K562 treated with DMSO at 1 percent for 4 hours (cell line): Measurements from ENCODE around the gene RSAD1. TPM values are rescaled to one million over a fixed set of nuclear protein-coding genes. Genes with fewer than 3 reads are reported as not detected.

Experiments
- total RNA-seq: library from RNA; unstranded; fragments of 300-600 nt; gene quantifications from 2 replicates; pipeline ENCODE4 v1.2.3, GENCODE V29; 2022; ENCODE audit not compliant: insufficient read depth

RSAD1 gene
- 18.4 and 21.4 TPM in 2 replicates for total RNA-seq

DNA sequence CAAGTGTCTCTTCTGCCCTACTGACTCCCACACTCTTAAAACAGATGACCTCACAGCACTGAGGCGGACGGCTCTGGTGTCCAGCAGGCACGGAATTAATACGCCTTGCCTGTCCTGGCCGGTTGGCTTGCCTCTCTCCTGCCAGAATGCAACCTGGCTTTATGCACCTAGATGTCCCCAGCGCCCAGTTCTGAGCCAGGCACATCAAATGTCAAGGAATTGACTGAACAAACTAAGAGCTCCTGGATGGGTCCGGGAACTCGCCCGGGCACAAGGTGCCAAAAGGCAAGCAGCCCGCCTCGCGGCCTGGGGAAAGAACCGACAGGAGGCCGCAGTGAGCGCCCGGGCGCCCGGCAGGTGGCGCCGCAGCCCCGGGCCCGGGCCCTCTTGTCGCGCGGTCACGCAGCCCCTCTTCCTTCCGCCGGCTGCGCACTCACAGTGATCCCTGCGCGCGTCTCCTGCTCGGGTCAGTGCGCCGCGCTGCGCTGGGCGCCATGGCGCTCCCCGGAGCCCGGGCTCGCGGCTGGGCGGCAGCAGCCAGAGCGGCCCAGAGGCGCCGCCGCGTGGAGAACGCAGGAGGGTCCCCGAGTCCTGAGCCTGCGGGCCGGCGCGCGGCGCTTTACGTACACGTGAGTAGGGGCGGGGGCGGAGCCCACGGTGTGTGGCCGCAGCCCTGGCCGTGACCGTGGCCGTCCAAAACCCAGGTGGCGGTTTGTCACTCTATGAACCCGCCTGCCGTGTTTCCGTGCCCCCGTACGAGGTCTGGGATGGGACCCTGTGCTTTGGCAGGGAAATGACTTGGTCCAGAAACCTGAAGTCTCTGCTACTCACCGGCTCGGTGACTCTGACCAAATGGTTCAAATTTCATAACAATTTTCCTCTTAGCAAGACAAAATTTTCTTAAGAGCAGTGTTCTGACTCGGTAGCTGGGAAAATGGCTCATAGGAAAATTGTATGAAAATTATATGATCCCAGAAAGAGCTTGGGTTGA is at the start of gene RSAD1:
Gene RSAD1, plus strand, starts transcription at position 470 of the 991 bp plus-strand sequence. Its CDS starts 25 bp downstream, at position 495.

DNA sequence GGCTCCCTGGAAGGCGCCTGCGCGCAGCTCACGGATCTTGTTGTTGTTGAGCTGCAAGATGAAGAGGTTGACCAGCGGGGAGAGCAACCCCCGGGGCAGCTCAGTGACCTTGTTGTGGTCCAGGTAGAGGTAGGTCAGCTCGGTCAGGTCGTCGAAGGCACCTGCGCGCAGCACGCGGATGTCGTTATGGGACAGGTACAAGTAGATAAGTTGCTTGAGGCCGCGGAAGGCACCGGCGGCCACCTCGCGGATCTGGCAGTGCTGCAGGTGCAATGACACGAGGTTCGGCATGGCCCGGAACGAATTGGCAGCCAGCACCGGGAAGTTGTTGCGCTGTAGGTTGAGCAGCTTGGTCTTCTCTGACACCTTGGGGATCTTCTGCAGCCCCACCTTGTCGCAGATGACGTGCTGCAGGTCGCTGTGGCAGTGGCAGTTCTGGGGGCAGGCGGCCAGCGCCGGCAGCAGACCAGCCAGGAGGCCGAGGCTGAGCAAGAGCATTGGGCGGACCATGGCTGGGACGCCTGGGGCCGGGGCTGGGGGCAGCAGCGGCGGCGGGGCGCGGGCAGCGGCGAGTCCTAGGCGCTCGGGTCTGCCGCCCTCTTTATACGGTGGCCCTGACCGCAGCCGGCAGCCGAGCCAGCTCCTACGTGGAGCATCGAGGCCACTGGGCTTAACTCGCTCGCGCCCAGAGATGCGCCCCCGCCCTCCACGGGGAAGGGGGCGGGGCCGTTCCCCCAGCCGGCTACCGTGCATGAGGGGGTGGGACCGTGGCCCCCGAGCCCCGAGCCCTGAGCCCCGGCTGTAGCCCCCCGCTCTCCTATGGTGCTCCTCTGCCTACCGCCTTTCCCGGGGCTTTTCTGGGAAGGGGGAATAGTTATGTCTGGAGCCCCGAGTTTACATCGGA is 10.1 kb upstream of the RSAD1 start, which contains the start of gene CHAD:
Gene CHAD, minus strand, starts transcription at position 577 of the 904 bp plus-strand sequence. Its CDS starts 67 bp downstream, at position 510.

DNA sequence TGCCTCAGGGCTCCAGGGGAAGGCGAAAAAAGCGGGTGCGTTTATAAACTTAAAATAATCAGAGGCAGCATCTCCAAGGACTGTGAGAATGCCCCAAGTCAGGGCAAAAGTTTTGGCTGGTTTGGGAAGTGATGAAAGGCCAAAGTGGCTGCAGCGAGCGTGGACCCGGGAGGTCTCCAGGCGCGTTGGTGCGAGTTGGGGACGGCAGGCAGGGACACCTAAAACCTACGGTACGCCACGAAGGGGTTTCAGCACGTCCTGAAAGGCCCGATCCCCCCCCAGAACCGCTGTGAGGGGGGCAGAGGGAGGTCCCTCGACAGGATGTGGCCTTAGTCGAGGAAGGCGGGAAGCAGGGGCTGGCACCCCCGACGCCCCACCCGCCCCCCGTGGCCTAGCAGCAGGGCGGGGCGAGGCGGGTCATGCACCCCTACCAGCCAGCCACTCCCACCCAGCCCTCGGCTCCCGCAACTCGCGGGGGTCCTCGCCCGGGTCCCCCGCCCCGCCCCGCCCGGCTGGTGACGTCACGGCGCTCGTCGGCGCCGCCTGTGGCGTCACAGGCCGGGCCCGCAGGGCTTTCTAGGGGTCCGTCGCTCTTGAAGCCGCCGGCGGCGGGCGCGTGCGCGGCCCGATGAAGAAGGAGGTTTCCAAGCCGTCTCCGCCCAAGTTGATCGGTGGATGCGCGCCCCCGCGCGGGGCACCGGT is 29.4 kb downstream of the RSAD1 start, which contains the start of gene MYCBPAP:
Gene MYCBPAP, plus strand, starts transcription at position 569 of the 702 bp plus-strand sequence. CDS start 236 bp downstream, outside the sequence.

DNA sequence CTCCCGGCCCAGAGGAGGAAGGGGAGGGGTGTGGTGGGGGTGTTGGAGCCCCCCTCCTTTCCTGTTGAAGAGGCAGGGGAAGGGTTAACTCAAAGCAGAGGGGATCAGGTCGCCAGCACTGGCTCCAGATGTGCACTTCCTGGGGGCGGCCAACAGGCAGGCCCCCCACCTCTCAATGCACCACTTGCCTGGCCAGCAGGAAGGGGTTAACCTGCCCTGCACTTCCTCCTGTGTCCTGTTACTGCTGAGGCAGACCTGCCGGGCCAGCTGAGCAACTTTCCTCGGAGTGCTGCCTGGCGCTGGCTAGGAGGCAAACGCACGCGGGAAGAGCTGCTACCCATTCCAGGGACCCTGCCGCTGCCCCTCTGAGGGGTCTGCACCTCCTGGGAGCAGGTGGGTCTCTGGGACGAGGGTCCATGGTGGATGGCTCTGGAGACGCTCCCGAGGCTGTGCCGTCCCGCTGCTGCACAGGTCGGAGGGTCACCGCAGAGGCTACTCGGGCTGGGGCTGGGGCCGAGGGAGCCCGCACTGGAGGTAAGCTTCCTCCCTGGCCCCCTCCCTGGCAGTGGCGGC is 53.9 kb downstream of the RSAD1 start, which contains the start of gene EPN3:
Gene EPN3, plus strand, starts transcription at position 284 of the 573 bp plus-strand sequence. CDS start 3,822 bp downstream, outside the sequence.

Other genes starting within 250 kb of the RSAD1 start
- gene TMEM92, start 204.4 kb upstream of the RSAD1 start, total RNA-seq = 1.3 TPM in 1 of 2 replicates, not detected in the other
- 7.5 and 7.7 TPM in 2 replicates for gene XYLT2, start 132.7 kb upstream of the RSAD1 start, total RNA-seq
- 55.0 and 62.6 TPM in 2 replicates for gene MRPL27, start 105.7 kb upstream of the RSAD1 start, total RNA-seq
- gene EME1, start 105.6 kb upstream of the RSAD1 start, total RNA-seq = 12.6 and 13.4 TPM in 2 replicates
- gene LRRC59, start 81.3 kb upstream of the RSAD1 start, total RNA-seq = 188 TPM in 2 replicates
- 20.7 and 28.9 TPM in 2 replicates for gene ACSF2, start 52.6 kb upstream of the RSAD1 start, total RNA-seq
- gene CHAD, start 10.0 kb upstream of the RSAD1 start, total RNA-seq = 0.38 TPM in 1 of 2 replicates, not detected in the other
- gene MYCBPAP, start 29.6 kb downstream of the RSAD1 start, total RNA-seq = not detected in 2 replicates
- gene EPN3, start 53.9 kb downstream of the RSAD1 start, total RNA-seq = not detected in 2 replicates
- 2.9 and 4.8 TPM in 2 replicates for gene SPATA20, start 68.3 kb downstream of the RSAD1 start, total RNA-seq
- gene CACNA1G, start 81.9 kb downstream of the RSAD1 start, total RNA-seq = not detected in 2 replicates
- not detected in 2 replicates for gene ABCC3, start 156.0 kb downstream of the RSAD1 start, total RNA-seq
- gene ANKRD40, start 229.1 kb downstream of the RSAD1 start, total RNA-seq = 14.2 and 14.6 TPM in 2 replicates
- gene LUC7L3, start 240.7 kb downstream of the RSAD1 start, total RNA-seq = 78.6 and 121 TPM in 2 replicates